Central memory CD8-positive, alpha-beta T cell (primary cell): ENCODE measurements around the gene NELL1.

Experiments used
- ATAC-seq: fragments of 150-1000 bp; cut with Tn5 transposase; replicated peaks from 2 replicates; pipeline ENCODE4 v1.10.0; 2022; ENCODE audit warnings: mild to moderate bottlenecking, moderate FRiP score, moderate number of reproducible peaks; ENCODE audit not compliant: poor library complexity, severe bottlenecking; ENCODE audit errors: extremely low read depth
- DNase-seq, 2 donors: peaks; one replicate each; pipeline ENCODE4 v3.0.0; 2021; ENCODE audit warnings: low spot score in 2 of 2
- H3K27ac Mint-ChIP-seq: one replicate; pipeline ENCODE4 v1.8.0; 2022; ENCODE audit warnings: low read depth, mild to moderate bottlenecking, moderate library complexity, mixed read lengths
- H3K27me3 Mint-ChIP-seq: one replicate; pipeline ENCODE4 v1.8.0; 2022; ENCODE audit warnings: mixed read lengths
- H3K36me3 Mint-ChIP-seq: one replicate; pipeline ENCODE4 v1.8.0; 2022; ENCODE audit warnings: mild to moderate bottlenecking, moderate library complexity, mixed read lengths; ENCODE audit not compliant: insufficient read depth
- H3K4me1 Mint-ChIP-seq: one replicate; pipeline ENCODE4 v1.8.0; 2022; ENCODE audit warnings: mixed read lengths
- H3K4me3 Mint-ChIP-seq: one replicate; pipeline ENCODE4 v1.8.0; 2022; ENCODE audit warnings: mild to moderate bottlenecking, moderate library complexity, mixed read lengths
- H3K9me3 Mint-ChIP-seq: one replicate; pipeline ENCODE4 v1.8.0; 2022; ENCODE audit warnings: mixed read lengths

NELL1 gene

GRCh38 chr11:21492931-21493330 is 823.5 kb downstream of the NELL1 start:
- no peaks in the 10 kb centered on the region for H3K4me1 Mint-ChIP-seq
- DNase-seq (no peak), ATAC-seq (no peak)
- no peak overlapping the region for H3K27ac Mint-ChIP-seq
- H3K9me3 Mint-ChIP-seq, result peaks cover 10% of the 10 kb centered on the region
- no peaks in the 10 kb centered on the region for H3K36me3 Mint-ChIP-seq
- H3K27me3 Mint-ChIP-seq, result no peaks in the 10 kb centered on the region
- H3K4me3 Mint-ChIP-seq, result no peak overlapping the region

DNA sequence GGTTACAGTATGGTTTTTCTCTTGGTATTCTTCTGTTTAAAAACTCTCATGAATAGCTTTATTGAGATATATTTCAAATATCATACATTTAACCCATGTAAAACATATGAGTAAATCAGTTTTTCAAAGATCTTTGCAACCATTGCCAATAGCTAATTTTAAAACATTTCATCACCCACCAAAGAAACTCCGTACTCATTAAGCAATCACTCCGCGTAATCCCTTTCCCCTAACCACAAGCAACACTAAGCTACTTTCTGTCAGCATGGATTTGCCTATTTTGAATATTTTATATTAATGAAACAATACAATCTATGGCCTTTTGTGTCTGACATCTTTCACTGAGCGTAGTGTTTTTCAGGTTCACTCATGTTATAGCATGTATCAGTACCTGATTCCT is 825.6 kb downstream of the NELL1 start:
- Mint-ChIP-seq H3K9me3 (peaks cover 5% of the 10 kb centered on the region), H3K27ac (no peak overlapping the region), H3K4me3 (no peak overlapping the region), H3K27me3 (no peaks in the 10 kb centered on the region), H3K36me3 (no peaks in the 10 kb centered on the region), H3K4me1 (no peaks in the 10 kb centered on the region)
- no peak for DNase-seq
- no peak for ATAC-seq

- ATAC-seq (no peak), DNase-seq (no peak)
- no peaks in the 10 kb centered on the region for H3K36me3 Mint-ChIP-seq
Measured at GRCh38 chr11:21495879-21496278, 826.5 kb downstream of the NELL1 start.

DNA sequence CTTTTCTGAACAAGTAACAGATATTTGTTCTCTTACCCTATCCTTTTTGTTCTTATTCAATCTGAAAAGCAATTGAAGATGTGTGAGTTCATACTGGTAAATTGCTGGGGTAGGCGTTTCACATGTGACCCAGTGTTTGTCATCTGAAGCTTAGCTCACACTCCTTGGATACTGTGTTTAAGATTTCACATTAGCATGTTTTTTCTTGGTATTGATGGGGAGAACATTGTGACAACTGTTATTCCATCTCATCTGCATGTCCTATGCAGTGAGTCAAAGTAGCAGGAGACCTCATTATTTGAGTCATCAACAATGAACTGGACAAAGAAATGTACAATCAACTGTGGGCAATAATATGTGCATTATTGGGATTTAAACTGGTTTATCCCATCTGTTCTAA is 831.9 kb downstream of the NELL1 start:
- no peak for ATAC-seq
- Mint-ChIP-seq H3K27me3 (no peaks in the 10 kb centered on the region), H3K4me3 (no peak overlapping the region), H3K9me3 (peaks cover 9% of the 10 kb centered on the region), H3K27ac (no peak overlapping the region), H3K4me1 (no peaks in the 10 kb centered on the region), H3K36me3 (no peaks in the 10 kb centered on the region)
- DNase-seq, result no peak

More at GRCh38 chr11:21495879-21496278, 826.5 kb downstream of the NELL1 start:
- Mint-ChIP-seq H3K4me3 (no peak overlapping the region), H3K4me1 (no peaks in the 10 kb centered on the region), H3K27me3 (no peaks in the 10 kb centered on the region), H3K27ac (no peak overlapping the region), H3K9me3 (no peaks in the 10 kb centered on the region)

DNA sequence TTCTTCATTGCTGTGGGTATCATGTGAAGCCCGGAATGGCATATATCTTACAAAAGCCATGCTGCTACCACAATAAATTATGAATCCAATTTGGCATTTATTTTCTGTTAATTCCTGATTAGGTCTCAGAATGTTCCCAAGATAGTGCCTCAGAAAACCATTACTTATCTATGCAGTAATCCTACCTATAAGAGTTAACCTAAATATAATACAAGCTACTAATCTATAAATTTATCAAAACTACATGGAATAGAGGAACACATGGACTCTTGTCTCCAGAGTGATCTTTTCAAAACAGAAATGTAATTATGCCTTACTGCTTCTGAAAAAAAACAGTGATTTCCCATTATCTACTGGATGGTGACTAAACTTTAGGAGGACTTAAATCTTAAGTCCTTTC is 835.7 kb downstream of the NELL1 start:
- ATAC-seq (no peak), DNase-seq (no peak)
- H3K4me1 Mint-ChIP-seq, result no peaks in the 10 kb centered on the region
- H3K36me3 Mint-ChIP-seq, result no peaks in the 10 kb centered on the region
- H3K9me3 Mint-ChIP-seq, result peaks cover 9% of the 10 kb centered on the region
- H3K27me3 Mint-ChIP-seq, result no peaks in the 10 kb centered on the region
- H3K27ac Mint-ChIP-seq, result no peak overlapping the region
- H3K4me3 Mint-ChIP-seq, result no peak overlapping the region

DNA sequence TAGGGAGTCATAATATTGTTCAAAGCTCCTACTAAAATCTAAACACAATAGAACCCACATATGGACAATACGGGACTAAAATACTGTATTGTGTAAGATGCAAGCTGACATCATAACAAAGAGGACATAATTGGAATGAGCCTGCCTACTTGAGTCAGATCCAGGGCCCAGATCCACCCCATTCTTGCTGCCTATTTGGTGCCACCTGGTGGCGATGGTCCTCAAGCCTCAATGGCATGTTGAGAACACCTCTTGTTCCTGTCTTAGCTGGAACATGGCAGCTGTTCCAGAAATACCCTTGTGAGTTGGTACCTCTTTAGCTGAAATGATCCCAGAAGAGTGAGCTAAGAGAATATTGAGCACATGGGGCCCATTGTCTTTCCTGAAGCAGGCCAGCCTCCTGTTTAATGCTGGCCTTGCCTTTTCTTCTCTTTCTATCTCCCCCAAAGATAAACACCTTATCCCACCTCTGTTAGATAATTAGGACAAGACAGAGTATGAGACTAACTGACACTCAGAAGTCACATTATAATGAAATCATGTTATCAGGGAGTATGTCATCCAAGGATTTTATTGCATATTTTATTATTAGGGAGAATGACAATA is 842.6 kb downstream of the NELL1 start:
- no peak for ATAC-seq
- no peak overlapping the region for H3K4me3 Mint-ChIP-seq

DNA sequence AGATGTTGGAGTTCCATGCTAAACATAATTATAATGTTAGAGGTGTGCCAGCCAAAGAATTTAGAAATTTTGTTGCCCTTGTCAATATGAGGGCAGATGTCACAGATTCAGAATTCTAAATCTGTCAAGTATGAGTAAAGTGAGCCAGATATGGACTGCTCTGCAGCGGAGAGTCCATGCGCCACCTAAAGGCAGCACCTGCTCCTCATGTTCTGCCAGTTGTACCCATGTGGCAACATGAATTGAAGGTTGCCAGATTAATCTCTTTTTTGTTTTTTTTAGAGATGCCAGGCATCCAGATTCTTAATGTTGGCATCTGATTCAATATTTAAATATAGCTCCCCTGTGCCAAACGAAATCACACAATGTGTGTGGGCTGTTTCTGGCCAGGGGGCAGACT is 844.9 kb downstream of the NELL1 start:
- Mint-ChIP-seq H3K4me1 (no peaks in the 10 kb centered on the region), H3K36me3 (no peaks in the 10 kb centered on the region), H3K27ac (no peak overlapping the region), H3K27me3 (no peaks in the 10 kb centered on the region), H3K9me3 (peaks cover 28% of the 10 kb centered on the region), H3K4me3 (no peak overlapping the region)
- no peak for ATAC-seq
- DNase-seq, result no peak

More for the DNA sequence above, 842.6 kb downstream of the NELL1 start:
- H3K36me3 Mint-ChIP-seq, result no peaks in the 10 kb centered on the region
- peaks cover 28% of the 10 kb centered on the region for H3K9me3 Mint-ChIP-seq
- no peak for DNase-seq
- no peaks in the 10 kb centered on the region for H3K4me1 Mint-ChIP-seq
- no peaks in the 10 kb centered on the region for H3K27me3 Mint-ChIP-seq
- H3K27ac Mint-ChIP-seq, result no peak overlapping the region

- no peak for ATAC-seq
- DNase-seq, result no peak
- H3K9me3 Mint-ChIP-seq, result peaks cover 30% of the 10 kb centered on the region
- H3K4me1 Mint-ChIP-seq, result no peaks in the 10 kb centered on the region
- no peak overlapping the region for H3K27ac Mint-ChIP-seq
- no peak overlapping the region for H3K4me3 Mint-ChIP-seq
- no peaks in the 10 kb centered on the region for H3K36me3 Mint-ChIP-seq
- H3K27me3 Mint-ChIP-seq, result no peaks in the 10 kb centered on the region
Measured at GRCh38 chr11:21520244-21520643, 850.9 kb downstream of the NELL1 start.

DNA sequence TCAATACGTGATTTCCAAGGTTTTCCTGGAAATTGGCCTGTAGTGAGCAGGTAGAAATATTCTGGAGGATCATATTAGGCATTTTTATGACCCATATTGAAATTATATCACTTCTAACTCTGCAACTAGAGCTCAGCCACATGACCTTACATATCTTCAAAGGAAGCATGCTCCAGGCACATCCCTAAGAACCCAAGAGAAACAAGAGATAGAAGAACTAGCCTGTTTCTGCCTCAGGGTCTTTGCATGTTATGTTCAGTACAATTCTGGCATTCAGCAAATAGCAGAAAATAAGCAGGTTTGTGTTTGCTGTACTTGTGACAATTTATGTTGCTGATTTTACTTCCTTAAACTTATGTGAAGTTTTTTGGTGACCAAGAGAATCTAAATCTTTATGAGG is 859.8 kb downstream of the NELL1 start:
- peaks cover 9% of the 10 kb centered on the region for H3K9me3 Mint-ChIP-seq
- no peaks in the 10 kb centered on the region for H3K36me3 Mint-ChIP-seq
- no peak for DNase-seq
- no peak overlapping the region for H3K4me3 Mint-ChIP-seq
- no peak overlapping the region for H3K27ac Mint-ChIP-seq
- H3K27me3 Mint-ChIP-seq, result no peaks in the 10 kb centered on the region
- H3K4me1 Mint-ChIP-seq, result no peaks in the 10 kb centered on the region
- ATAC-seq, result no peak

DNA sequence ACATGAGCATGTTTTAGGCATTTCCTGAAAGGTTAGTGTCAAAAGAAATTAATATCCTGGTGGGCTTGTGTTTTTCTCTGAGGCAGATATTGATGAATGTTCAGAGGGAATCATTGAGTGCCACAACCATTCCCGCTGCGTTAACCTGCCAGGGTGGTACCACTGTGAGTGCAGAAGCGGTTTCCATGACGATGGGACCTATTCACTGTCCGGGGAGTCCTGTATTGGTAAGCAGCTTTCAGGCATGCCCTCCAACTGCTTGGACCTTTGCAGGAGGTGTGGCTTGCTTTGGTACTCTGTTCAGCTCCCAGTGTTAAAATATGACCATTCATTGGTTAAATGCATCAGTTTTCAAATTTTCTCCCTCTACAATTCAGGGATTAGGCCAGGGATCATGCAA is 864.9 kb downstream of the NELL1 start:
- Mint-ChIP-seq H3K4me3 (no peak overlapping the region), H3K9me3 (peaks cover 8% of the 10 kb centered on the region), H3K27me3 (no peaks in the 10 kb centered on the region), H3K36me3 (no peaks in the 10 kb centered on the region), H3K4me1 (no peaks in the 10 kb centered on the region), H3K27ac (no peak overlapping the region)
- ATAC-seq (no peak), DNase-seq (no peak)

DNA sequence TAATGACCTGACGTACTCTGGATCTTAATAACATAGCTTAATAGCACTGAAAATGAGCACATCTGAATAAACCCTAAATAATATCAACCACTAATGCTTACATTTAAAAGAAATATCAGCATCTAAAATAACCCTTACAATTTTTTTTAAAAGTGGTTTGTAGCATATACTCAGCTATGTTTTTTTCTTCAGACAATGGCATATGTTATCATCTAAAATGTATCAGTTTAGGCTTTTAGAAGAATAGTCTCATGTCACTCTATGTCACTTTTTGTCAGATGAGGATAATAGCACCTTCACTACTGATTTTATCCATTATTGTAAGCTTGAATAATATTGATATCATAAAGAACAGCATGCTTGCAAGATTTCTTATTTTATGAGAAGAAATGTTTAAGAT is 868.6 kb downstream of the NELL1 start:
- Mint-ChIP-seq H3K4me3 (no peak overlapping the region), H3K36me3 (no peaks in the 10 kb centered on the region), H3K9me3 (peaks cover 20% of the 10 kb centered on the region), H3K4me1 (no peaks in the 10 kb centered on the region), H3K27me3 (no peaks in the 10 kb centered on the region), H3K27ac (no peak overlapping the region)
- ATAC-seq (no peak), DNase-seq (no peak)

DNA sequence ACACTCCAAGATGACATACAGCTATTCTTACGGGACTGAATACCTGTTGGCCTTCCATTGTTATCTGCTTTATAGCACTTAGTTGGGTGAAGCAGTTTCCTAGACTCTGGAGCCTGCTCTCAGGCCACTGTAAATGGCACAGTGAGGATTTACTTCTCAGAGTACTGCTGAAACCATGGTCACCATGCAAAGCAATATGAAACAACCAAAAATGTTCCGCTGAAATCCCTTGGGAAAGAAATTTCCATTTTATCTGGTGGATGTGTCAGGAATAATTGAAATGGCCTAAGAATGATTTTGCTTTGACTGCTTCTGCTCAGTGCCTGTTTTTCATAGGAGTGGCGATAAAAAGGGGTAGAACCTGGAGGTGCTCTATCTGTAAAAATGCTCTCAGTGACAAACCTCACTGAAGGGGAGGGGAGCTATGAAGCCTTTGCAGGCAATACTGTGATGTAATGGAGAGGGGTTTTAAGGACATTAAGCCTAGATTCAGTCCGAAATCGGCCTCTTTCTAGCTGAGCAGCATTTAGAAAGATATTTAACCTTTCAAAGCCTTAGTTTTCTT is 871.9 kb downstream of the NELL1 start:
- H3K27ac Mint-ChIP-seq, result no peak overlapping the region
- DNase-seq (no peak), ATAC-seq (no peak)
- no peak overlapping the region for H3K4me3 Mint-ChIP-seq
- no peaks in the 10 kb centered on the region for H3K4me1 Mint-ChIP-seq
- no peaks in the 10 kb centered on the region for H3K36me3 Mint-ChIP-seq
- peaks cover 16% of the 10 kb centered on the region for H3K9me3 Mint-ChIP-seq
- no peaks in the 10 kb centered on the region for H3K27me3 Mint-ChIP-seq

DNA sequence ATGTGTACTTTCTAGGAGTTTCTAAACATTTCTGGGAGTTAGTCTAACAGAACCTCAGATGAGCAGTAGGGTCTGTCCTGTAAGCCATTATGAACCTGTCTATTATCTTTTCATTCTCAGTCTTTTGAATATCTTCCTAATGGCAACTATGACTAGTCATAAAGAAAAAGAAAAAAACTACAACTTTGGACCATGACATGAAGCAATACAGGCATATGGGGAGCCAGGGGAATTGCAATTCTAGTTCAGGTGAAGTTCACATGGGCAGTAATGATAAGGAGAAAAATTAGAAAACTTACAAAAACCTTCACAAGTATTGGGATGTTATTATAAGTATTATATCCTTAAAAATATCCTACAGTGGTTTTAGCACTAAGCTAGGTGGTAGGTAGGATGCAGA is 874.5 kb downstream of the NELL1 start:
- peaks cover 33% of the 10 kb centered on the region for H3K9me3 Mint-ChIP-seq
- H3K27me3 Mint-ChIP-seq, result no peaks in the 10 kb centered on the region
- no peak overlapping the region for H3K4me3 Mint-ChIP-seq
- DNase-seq (no peak), ATAC-seq (no peak)
- no peaks in the 10 kb centered on the region for H3K4me1 Mint-ChIP-seq
- H3K36me3 Mint-ChIP-seq, result no peaks in the 10 kb centered on the region
- H3K27ac Mint-ChIP-seq, result no peak overlapping the region
